OCI-LY7 (cell line): Measurements from ENCODE around the gene STAMBP. TPM values are rescaled to one million over a fixed set of nuclear protein-coding genes. Genes with fewer than 3 reads are reported as not detected.

Experiments
- BruUV-seq: library from RNA; stranded (reverse); fragments of 400-500 nt; replicated peaks from 2 replicates; lab custom pipeline; 2021; lab: Mats Ljungman, UMichigan
- CTCF ChIA-PET: fragments of 300-600 bp; sonication (Branson Sonifier 250); formaldehyde crosslinking; loops from one replicate; lab custom pipeline; 2022; ENCODE audit warnings: antibody characterized with exemption; ENCODE audit not compliant: unreplicated experiment; lab: Charles Lee
- POLR2A ChIA-PET: fragments of 300-600 bp; sonication (Branson Sonifier 250); formaldehyde crosslinking; loops from one replicate; lab custom pipeline; 2022; ENCODE audit warnings: antibody characterized with exemption; lab: Charles Lee
- DNase-seq: peaks from one replicate; pipeline ENCODE4 v3.0.0-alpha.2; 2015; ENCODE audit warnings: low spot score
- H2AFZ ChIP-seq: fragments of 200-600 bp; sonication (generic), shearing (Covaris generic); 2 replicates; pipeline ENCODE4 v1.6.1; 2014; ENCODE audit warnings: mild to moderate bottlenecking, antibody characterized with exemption, low read length, moderate library complexity
- H3K27ac ChIP-seq: fragments of 200-600 bp; sonication (generic); 2 replicates; pipeline ENCODE4 v1.5.1; 2014; ENCODE audit warnings: mixed run types, low read depth, mild to moderate bottlenecking, moderate library complexity, low read length, inconsistent platforms; ENCODE audit not compliant: poor library complexity, severe bottlenecking
- H3K36me3 ChIP-seq: fragments of 200-600 bp; sonication (generic); 2 replicates; pipeline ENCODE4 v1.6.1; 2014; ENCODE audit warnings: mild to moderate bottlenecking, antibody characterized with exemption, low read length, moderate library complexity, mixed read lengths; ENCODE audit not compliant: insufficient read depth
- H3K4me1 ChIP-seq: fragments of 200-600 bp; sonication (generic); 2 replicates; pipeline ENCODE4 v1.5.1; 2014; ENCODE audit warnings: mild to moderate bottlenecking, low read length; ENCODE audit not compliant: insufficient read depth, poor library complexity, severe bottlenecking
- H3K4me2 ChIP-seq: fragments of 200-600 bp; sonication (generic); 2 replicates; pipeline ENCODE4 v1.6.1; 2014; ENCODE audit warnings: mild to moderate bottlenecking, low read length
- H3K4me3 ChIP-seq: fragments of 200-600 bp; sonication (generic); 2 replicates; pipeline ENCODE4 v1.5.1; 2014; ENCODE audit warnings: mild to moderate bottlenecking, low read depth, low read length; ENCODE audit not compliant: poor library complexity, severe bottlenecking
- H3K79me2 ChIP-seq: fragments of 200-600 bp; sonication (generic); 2 replicates; pipeline ENCODE4 v1.6.1; 2016; ENCODE audit warnings: low read depth, mild to moderate bottlenecking, low read length, moderate library complexity, mixed read lengths; ENCODE audit not compliant: insufficient read depth
- H3K9me2 ChIP-seq: fragments of 200-600 bp; sonication (generic); 2 replicates; pipeline ENCODE4 v1.6.1; 2016; ENCODE audit warnings: mild to moderate bottlenecking, low read length, mixed read lengths; ENCODE audit not compliant: insufficient read depth
- H3K9me3 ChIP-seq: fragments of 200-600 bp; sonication (generic); 2 replicates; pipeline ENCODE4 v1.6.1; 2014; ENCODE audit warnings: mild to moderate bottlenecking, mixed run types, low read length, mixed read lengths
- H4K20me1 ChIP-seq: fragments of 200-600 bp; sonication (generic); 2 replicates; pipeline ENCODE4 v1.6.1; 2014; ENCODE audit warnings: mild to moderate bottlenecking, antibody characterized with exemption, low read length, moderate library complexity, mixed read lengths; ENCODE audit not compliant: insufficient read depth
- CTCF ChIP-seq: fragments of 200-600 bp; sonication (generic); conservative IDR thresholded peaks from 2 replicates; pipeline ENCODE4 v1.5.1; 2014; ENCODE audit warnings: mild to moderate bottlenecking, antibody characterized with exemption, low read length, moderate library complexity, mixed read lengths
- EZH2phosphoT487 ChIP-seq: fragments of 200-600 bp; sonication (generic); IDR thresholded peaks from 2 replicates; pipeline ENCODE4 v1.6.1; 2018; ENCODE audit warnings: low read depth, borderline replicate concordance, mild to moderate bottlenecking, mixed run types, antibody characterized with exemption, low read length, moderate library complexity, mixed read lengths
- intact Hi-C: fragments of 100-400 bp; cut with micrococcal nuclease; formaldehyde crosslinking; loops from one replicate; pipeline ENCODE4 v1.10.0; 2022; ENCODE audit not compliant: unreplicated experiment
- total RNA-seq, 2 experiments: library from RNA; depleted of rRNA in 1 of 2; stranded (reverse); fragments of >200 nt in 1 of 2; shearing (Covaris generic) in 1 of 2; gene quantifications; 2 replicates each; pipeline ENCODE4 v1.2.3, GENCODE V29; 2014 to 2022

The STAMBP gene
- total RNA-seq, 2 experiments from 2014 or later = 27.2 to 43.7 TPM

DNA sequence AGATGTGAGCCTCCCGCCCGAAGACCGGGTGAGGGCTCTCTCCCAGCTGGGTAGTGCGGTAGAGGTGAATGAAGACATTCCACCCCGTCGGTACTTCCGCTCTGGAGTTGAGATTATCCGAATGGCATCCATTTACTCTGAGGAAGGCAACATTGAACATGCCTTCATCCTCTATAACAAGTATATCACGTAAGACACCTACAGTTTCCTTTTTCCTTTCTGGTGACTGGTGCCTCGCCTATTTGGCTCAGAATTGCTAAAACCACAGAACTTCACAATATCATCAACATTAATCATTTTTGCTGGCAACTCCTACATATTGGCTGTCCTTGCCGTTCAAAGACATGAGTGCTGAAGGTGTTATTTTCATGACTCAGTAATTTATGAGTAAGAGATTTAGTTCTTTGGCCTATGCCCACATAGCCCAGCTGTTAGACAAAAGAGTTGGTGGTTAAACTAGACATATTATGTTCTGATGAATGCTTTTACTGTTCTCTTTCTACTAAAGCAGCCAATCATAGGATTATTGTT is 2.2 kb downstream of the STAMBP start:
- H3K4me3 ChIP-seq = no peak overlapping the region
- POLR2A ChIA-PET = interaction anchor here (1.3 kb wide), 1 partner anchor 593 kb away, joined by 3 read pairs; no protein-coding TSS in a partner anchor
- peaks cover 12% of the 10 kb centered on the region; the same call in 1 of the 2 replicates for H3K79me2 ChIP-seq
- no peak overlapping the region for H3K27ac ChIP-seq
- peaks cover 9% of the 10 kb centered on the region; the same call in 1 of the 2 replicates for H4K20me1 ChIP-seq
- BruUV-seq = no TSS peak
- intact Hi-C loops = no loop called here
- peaks cover 42% of the 10 kb centered on the region for H3K36me3 ChIP-seq
- 0 out of 2 replicates have a peak overlapping the region, but pooled peaks have one; percentile 89 for H3K4me2 ChIP-seq
- 0 out of 2 replicates have a peak, but pooled peaks cover 4% of the 10 kb centered on the region for H3K9me3 ChIP-seq
- no peak for DNase-seq
- TF ChIP-seq EZH2phosphoT487 (no peak), CTCF (no peak)
- H3K4me1 ChIP-seq = peaks cover 33% of the 10 kb centered on the region
- CTCF ChIA-PET = no interaction called here
- no peak overlapping the region for H2AFZ ChIP-seq
- no peaks in the 10 kb centered on the region for H3K9me2 ChIP-seq

- H3K9me3 ChIP-seq = 0 out of 2 replicates have a peak, but pooled peaks cover 4% of the 10 kb centered on the region
- H3K4me1 ChIP-seq = peaks cover 22% of the 10 kb centered on the region
- TF ChIP-seq CTCF = no peak
- TF ChIP-seq EZH2phosphoT487 = no peak
- H3K4me3 ChIP-seq = no peak overlapping the region
- peaks cover 56% of the 10 kb centered on the region for H3K36me3 ChIP-seq
- H3K27ac ChIP-seq = no peak overlapping the region
- 0 out of 2 replicates have a peak overlapping the region, but pooled peaks have one; percentile 11 for H3K4me2 ChIP-seq
- CTCF ChIA-PET = interaction anchor here (0.5 kb wide), 1 partner anchor 200 kb away, joined by 4 read pairs; no protein-coding TSS in a partner anchor
- peaks cover 12% of the 10 kb centered on the region; the same call in 1 of the 2 replicates for H3K79me2 ChIP-seq
- peaks cover 9% of the 10 kb centered on the region; the same call in 1 of the 2 replicates for H4K20me1 ChIP-seq
- no TSS peak for BruUV-seq
- peak; percentile 23 for DNase-seq
- intact Hi-C loops = no loop called here
- H2AFZ ChIP-seq = no peak overlapping the region
- no peaks in the 10 kb centered on the region for H3K9me2 ChIP-seq
- POLR2A ChIA-PET = interaction anchor here (0.6 to 1.3 kb wide), 3 partner anchors 13 to 346 kb away, joined by 3 to 8 read pairs (median 5); partner anchors contain the start of gene MOB1A
Measured at GRCh38 chr2:73832930-73833329, 4.2 kb downstream of the STAMBP start.
